Neuronal stem cell (in vitro differentiated cells): Measurements from ENCODE around the gene CFAP141.
"Not testable (repeated sequence)": the region's sequence is repeated elsewhere in the genome, so short reads cannot be mapped to it uniquely, and the experiment has no call there.

ENCODE experiments used
- DNase-seq: peaks from one replicate; pipeline ENCODE4 v3.0.0-alpha.2; 2013; ENCODE audit warnings: low spot score
- H2AFZ ChIP-seq: one replicate; pipeline ENCODE4 v1.6.1; 2013; ENCODE audit warnings: mild to moderate bottlenecking, low read length, inconsistent platforms
- H2AK5ac ChIP-seq: 2 replicates; pipeline ENCODE4 v1.6.1; 2013; ENCODE audit warnings: low read depth, mild to moderate bottlenecking, inconsistent platforms, low read length, moderate library complexity, mixed read lengths
- H2BK120ac ChIP-seq: 2 replicates; pipeline ENCODE4 v1.6.1; 2013; ENCODE audit warnings: low read depth, mild to moderate bottlenecking, inconsistent platforms, low read length, moderate library complexity, mixed read lengths
- H2BK12ac ChIP-seq: one replicate; pipeline ENCODE4 v1.6.1; 2013; ENCODE audit warnings: low read length, inconsistent platforms
- H2BK15ac ChIP-seq: 2 replicates; pipeline ENCODE4 v1.6.1; 2013; ENCODE audit warnings: mild to moderate bottlenecking, low read length, inconsistent platforms, mixed read lengths
- H2BK5ac ChIP-seq: one replicate; pipeline ENCODE4 v1.6.1; 2013; ENCODE audit warnings: inconsistent platforms, mild to moderate bottlenecking, low read length, moderate library complexity
- H3K14ac ChIP-seq: one replicate; pipeline ENCODE4 v1.6.1; 2013; ENCODE audit warnings: low read length, inconsistent platforms
- H3K18ac ChIP-seq: 2 replicates; pipeline ENCODE4 v1.6.1; 2013; ENCODE audit warnings: low read length, inconsistent platforms
- H3K23ac ChIP-seq: 2 replicates; pipeline ENCODE4 v1.6.1; 2013; ENCODE audit warnings: low read depth, mild to moderate bottlenecking, mixed read lengths, low read length, inconsistent platforms; ENCODE audit not compliant: poor library complexity
- H3K27ac ChIP-seq: replicated peaks from 3 replicates; pipeline ENCODE4 v1.5.1; 2013; ENCODE audit warnings: low read length, inconsistent platforms
- H3K27me3 ChIP-seq, 3 experiments: 2 replicates each; pipeline ENCODE4 v1.6.1; 2013; ENCODE audit warnings: low read length in 3 of 3, mild to moderate bottlenecking in 2 of 3, inconsistent platforms in 1 of 3, low read depth in 1 of 3, mixed read lengths in 1 of 3, moderate library complexity in 1 of 3; ENCODE audit not compliant: control insufficient read depth in 3 of 3, insufficient read depth in 3 of 3
- H3K36me3 ChIP-seq, 2 donors: replicated peaks in 1 of 2; 2 replicates each; pipeline ENCODE4 v1.6.1; 2013; ENCODE audit warnings: low read length in 2 of 2; ENCODE audit not compliant: control insufficient read depth in 2 of 2, insufficient read depth in 2 of 2
- H3K4ac ChIP-seq: 2 replicates; pipeline ENCODE4 v1.6.1; 2013; ENCODE audit warnings: inconsistent platforms, mild to moderate bottlenecking, low read length, moderate library complexity
- H3K4me1 ChIP-seq, 2 donors: 1 replicate in 1 of 2; 2 replicates in 1 of 2; pipeline ENCODE4 v1.6.1; 2013; ENCODE audit warnings: low read length in 2 of 2, low read depth in 1 of 2; ENCODE audit not compliant: control insufficient read depth in 2 of 2, insufficient read depth in 1 of 2
- H3K4me2 ChIP-seq: one replicate; pipeline ENCODE4 v1.6.1; 2013; ENCODE audit warnings: mild to moderate bottlenecking, low read length, inconsistent platforms; ENCODE audit not compliant: insufficient read depth, poor library complexity, severe bottlenecking
- H3K4me3 ChIP-seq, 2 donors: 2 replicates each; pipeline ENCODE4 v1.5.1; 2013; ENCODE audit warnings: low read length in 2 of 2, mild to moderate bottlenecking in 2 of 2, inconsistent platforms in 1 of 2, moderate library complexity in 1 of 2
- H3K79me1 ChIP-seq: one replicate; pipeline ENCODE4 v1.6.1; 2013; ENCODE audit warnings: low read depth, mild to moderate bottlenecking, inconsistent platforms, low read length, moderate library complexity
- H3K9ac ChIP-seq: one replicate; pipeline ENCODE4 v1.6.1; 2013; ENCODE audit warnings: mild to moderate bottlenecking, low read depth, low read length, inconsistent platforms; ENCODE audit not compliant: poor library complexity
- H3K9me3 ChIP-seq, 2 donors: replicated peaks in 1 of 2; 2 replicates each; pipeline versions ENCODE3 to v1.6.1; 2013; ENCODE audit warnings: low read length in 2 of 2, mild to moderate bottlenecking in 2 of 2, inconsistent platforms in 1 of 2, low read depth in 1 of 2, mixed read lengths in 1 of 2, moderate library complexity in 1 of 2; ENCODE audit not compliant: control insufficient read depth in 2 of 2, insufficient read depth in 1 of 2
- H4K8ac ChIP-seq: one replicate; pipeline ENCODE4 v1.6.1; 2013; ENCODE audit warnings: low read depth, mild to moderate bottlenecking, inconsistent platforms, low read length, moderate library complexity
- H4K91ac ChIP-seq: one replicate; pipeline ENCODE4 v1.6.1; 2013; ENCODE audit warnings: low read length, low read depth, mild to moderate bottlenecking, inconsistent platforms; ENCODE audit not compliant: poor library complexity
- WGBS, 2 donors: extraction: QIAGEN DNeasy Blood & Tissue Kit; methylation state at CpG; one replicate each; pipeline ENCODE4 v1.1.7; 2013; ENCODE audit warnings: missing lambda C conversion rate in 2 of 2, mixed read lengths in 1 of 2; ENCODE audit not compliant: insufficient read length in 2 of 2, insufficient replicate concordance in 1 of 2; ENCODE audit errors: extremely low coverage in 2 of 2; 5-methylcytosine and 5-hydroxymethylcytosine counted together

The CFAP141 gene

GRCh38 chr1:154212083-154212482 is 6.0 kb upstream of the CFAP141 start:
- Histone ChIP-seq H3K4me1 (peaks cover 0 to 3% of the 10 kb centered on the region in 2 donors), H2BK15ac (no peak overlapping the region), H3K18ac (no peak overlapping the region), H3K4me2 (no peak overlapping the region), H3K27me3 (no peaks in the 10 kb centered on the region), H3K4ac (no peak overlapping the region), H2BK5ac (no peak overlapping the region), H2AK5ac (no peak overlapping the region), H3K79me1 (peaks cover 2% of the 10 kb centered on the region), H2BK12ac (no peak overlapping the region), H3K9me3 (no peaks in the 10 kb centered on the region), H3K36me3 (peaks cover 30 to 92% of the 10 kb centered on the region in 2 donors), H3K27ac (no peak overlapping the region), H3K14ac (no peak overlapping the region), H3K9ac (no peak overlapping the region), H4K91ac (no peak overlapping the region), H2BK120ac (no peak overlapping the region), H3K4me3 (no peak overlapping the region), H4K8ac (no peak overlapping the region), H2AFZ (no peak overlapping the region), H3K23ac (no peak overlapping the region)
- no peak for DNase-seq
- no CpG with 5 or more reads among the region's 10 CpGs for WGBS, 2 donors

DNA sequence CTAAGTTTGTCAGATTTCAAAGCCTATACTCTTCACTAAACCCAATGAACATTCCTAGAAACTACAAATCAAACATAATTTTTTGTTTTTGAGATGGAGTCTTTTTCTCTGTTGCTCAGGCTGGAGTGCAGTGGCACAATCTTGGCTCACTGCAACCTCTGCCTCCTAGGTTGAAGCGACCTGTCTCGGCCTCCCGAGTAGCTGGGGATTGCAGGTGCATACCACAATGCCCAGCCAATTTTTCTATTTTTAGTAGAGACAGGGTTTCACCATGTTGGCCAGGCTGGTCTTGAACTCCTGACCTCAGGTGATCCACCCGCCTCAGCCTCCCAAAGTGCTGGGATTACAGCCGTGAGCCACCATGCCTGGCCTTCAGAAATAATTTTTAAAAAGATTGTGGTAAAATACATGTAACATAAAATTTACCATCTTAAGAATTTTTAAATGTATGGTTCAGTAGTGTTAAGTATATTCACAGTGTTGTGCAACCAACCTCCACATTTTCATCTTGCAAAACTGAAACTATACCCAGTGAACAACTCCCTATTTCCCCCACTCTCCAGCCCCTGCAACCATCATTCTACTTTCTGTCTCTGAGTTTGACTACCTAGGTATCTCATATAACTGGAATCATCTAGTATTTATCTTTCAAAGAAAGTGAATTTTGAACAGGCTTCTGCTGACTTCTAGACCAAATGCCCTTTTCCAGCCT is 2.7 kb upstream of the CFAP141 start:
- Histone ChIP-seq H2BK5ac (no peak overlapping the region), H3K9me3 (no peaks in the 10 kb centered on the region), H2BK15ac (no peak overlapping the region), H2AFZ (no peak overlapping the region), H2BK120ac (no peak overlapping the region), H3K79me1 (no peaks in the 10 kb centered on the region), H3K4me1 (peaks cover 0 to 14% of the 10 kb centered on the region in 2 donors), H3K27ac (no peak overlapping the region), H3K4me3 (no peak overlapping the region), H2AK5ac (no peak overlapping the region), H3K14ac (no peak overlapping the region), H2BK12ac (no peak overlapping the region), H3K27me3 (no peaks in the 10 kb centered on the region), H4K91ac (no peak overlapping the region), H4K8ac (no peak overlapping the region), H3K4ac (no peak overlapping the region), H3K4me2 (no peak overlapping the region), H3K36me3 (peaks cover 32 to 80% of the 10 kb centered on the region in 2 donors), H3K23ac (no peak overlapping the region), H3K9ac (no peak overlapping the region), H3K18ac (no peak overlapping the region)
- DNase-seq = no peak
- WGBS, 2 donors = no CpG with 5 or more reads among the region's 5 CpGs

DNA sequence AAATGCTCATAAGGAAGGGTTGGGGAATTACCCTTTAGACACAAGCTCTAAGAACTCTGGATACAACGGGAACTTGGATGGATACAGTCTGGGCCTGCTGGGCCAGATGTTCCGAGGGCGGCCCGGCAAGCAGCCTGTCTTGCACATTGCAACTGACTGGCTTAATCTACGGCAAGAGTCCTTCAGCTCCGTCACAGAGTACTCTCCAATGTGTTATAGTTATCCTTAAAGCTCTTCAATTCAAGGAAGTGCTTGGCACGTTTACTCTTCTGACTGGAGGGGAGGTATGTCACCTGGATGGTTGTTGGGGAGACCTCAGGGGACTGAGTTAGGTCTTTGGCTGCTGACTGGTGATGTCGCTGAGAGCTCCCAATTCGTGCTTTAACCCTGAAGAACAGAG is 1.1 kb upstream of the CFAP141 start:
- H3K4me2 ChIP-seq = no peak overlapping the region
- no peaks in the 10 kb centered on the region for H3K79me1 ChIP-seq
- no CpG with 5 or more reads among the region's 9 CpGs for WGBS, 2 donors
- no peak overlapping the region for H3K4ac ChIP-seq
- no peak overlapping the region for H2AK5ac ChIP-seq
- H4K8ac ChIP-seq = no peak overlapping the region
- H3K27ac ChIP-seq = no peak overlapping the region
- no peaks in the 10 kb centered on the region for H3K27me3 ChIP-seq
- peaks cover 24 to 64% of the 10 kb centered on the region in 2 donors for H3K36me3 ChIP-seq
- no peak overlapping the region for H2BK12ac ChIP-seq
- H3K14ac ChIP-seq = no peak overlapping the region
- no peak overlapping the region for H3K4me3 ChIP-seq
- no peak overlapping the region for H2BK5ac ChIP-seq
- no peak for DNase-seq
- no peak overlapping the region for H2BK120ac ChIP-seq
- H3K4me1 ChIP-seq = peaks cover 0 to 14% of the 10 kb centered on the region in 2 donors
- no peaks in the 10 kb centered on the region for H3K9me3 ChIP-seq
- no peak overlapping the region for H3K23ac ChIP-seq
- no peak overlapping the region for H2AFZ ChIP-seq
- no peak overlapping the region for H4K91ac ChIP-seq
- H3K9ac ChIP-seq = no peak overlapping the region
- H3K18ac ChIP-seq = no peak overlapping the region
- no peak overlapping the region for H2BK15ac ChIP-seq

- H3K27me3 ChIP-seq, H3K9me3 ChIP-seq, H2AK5ac ChIP-seq, H3K27ac ChIP-seq, H4K91ac ChIP-seq, H2BK12ac ChIP-seq, H3K4ac ChIP-seq, H3K18ac ChIP-seq, H3K4me2 ChIP-seq, H2BK5ac ChIP-seq, H3K4me3 ChIP-seq, H3K79me1 ChIP-seq, H2BK15ac ChIP-seq, H3K9ac ChIP-seq, H4K8ac ChIP-seq, H3K14ac ChIP-seq, H3K23ac ChIP-seq, H2AFZ ChIP-seq, H2BK120ac ChIP-seq, DNase-seq: not testable (repeated sequence)
- H3K36me3 ChIP-seq = peaks cover 18 to 51% of the 10 kb centered on the region in 2 donors
- WGBS, 2 donors = no CpG with 5 or more reads among the region's 11 CpGs
- H3K4me1 ChIP-seq = peaks cover 0 to 14% of the 10 kb centered on the region in 2 donors
These were observed 355 bp downstream of the CFAP141 start for GRCh38 chr1:154205778-154206177.
